Vagina (tissue), 2 donors: ENCODE data around the gene WNK2.

Experiments used
- CTCF ChIP-seq, 3 experiments: fragments of 450-650 bp in 2 of 3; fragments of 200-600 bp in 1 of 3; sonication (generic) in 1 of 3; IDR thresholded peaks; one replicate each; pipeline ENCODE4 v1.5.1; 2017 to 2019; ENCODE audit warnings: antibody characterized with exemption in 3 of 3, mild to moderate bottlenecking in 2 of 3, moderate library complexity in 2 of 3
- POLR2A ChIP-seq, 2 donors: fragments of 450-650 bp; IDR thresholded peaks; one replicate each; pipeline ENCODE4 v1.6.1; 2017; ENCODE audit warnings: antibody characterized with exemption in 2 of 2, mild to moderate bottlenecking in 2 of 2, moderate library complexity in 2 of 2

GRCh38 chr9:93259490-93260262 lies 75.7 kb downstream of the WNK2 start:
- TF ChIP-seq CTCF (IDR thresholded peaks at IDR 0.05), result no peak
- no peak for TF ChIP-seq POLR2A (IDR thresholded peaks at IDR 0.05)
